Naive thymus-derived CD4-positive, alpha-beta T cell (primary cell): ENCODE results near the gene RAD51B. TPM values are rescaled to one million over a fixed set of nuclear protein-coding genes. Genes with fewer than 3 reads are reported as not detected.

Source experiments
- ATAC-seq: fragments of 150-1000 bp; cut with Tn5 transposase; 2 replicates; pipeline ENCODE4 v1.10.0; 2021; ENCODE audit warnings: mild to moderate bottlenecking, moderate library complexity
- CTCF ChIA-PET: fragments of 350-600 bp; sonication (Branson Sonifier 250); formaldehyde crosslinking; loops from one replicate; lab custom pipeline; 2021; ENCODE audit warnings: antibody characterized with exemption; lab: Charles Lee
- POLR2A ChIA-PET: fragments of 350-600 bp; sonication (Branson Sonifier 250); formaldehyde crosslinking; loops from one replicate; lab custom pipeline; 2021; ENCODE audit warnings: antibody characterized with exemption, inconsistent platforms; lab: Charles Lee
- DNase-seq, 9 donors: peaks; one replicate each; pipeline versions ENCODE4 v3.0.0 to v3.0.0-alpha.2; 2020 to 2022; ENCODE audit warnings: mixed read lengths in 1 of 9
- H3K27ac ChIP-seq: one replicate; pipeline ENCODE4 v1.7.0; 2013; ENCODE audit warnings: mild to moderate bottlenecking, low read depth, low read length, moderate library complexity
- H3K27me3 ChIP-seq, 2 donors: one replicate each; pipeline ENCODE4 v1.7.0; 2013; ENCODE audit warnings: low read length in 2 of 2, mild to moderate bottlenecking in 2 of 2, moderate library complexity in 2 of 2; ENCODE audit not compliant: control insufficient read depth in 2 of 2, insufficient read depth in 2 of 2
- H3K36me3 ChIP-seq, 3 experiments: 1 replicate in 2 of 3; 2 replicates in 1 of 3; pipeline ENCODE4 v1.7.0; 2013; ENCODE audit warnings: low read length in 3 of 3, mild to moderate bottlenecking in 3 of 3, moderate library complexity in 1 of 3; ENCODE audit not compliant: insufficient read depth in 3 of 3, control insufficient read depth in 2 of 3
- H3K4me1 ChIP-seq, 2 donors: one replicate each; pipeline ENCODE4 v1.7.0; 2013; ENCODE audit warnings: low read length in 2 of 2, mild to moderate bottlenecking in 2 of 2, moderate library complexity in 1 of 2; ENCODE audit not compliant: control insufficient read depth in 2 of 2, insufficient read depth in 2 of 2
- H3K4me3 ChIP-seq: 2 replicates; pipeline ENCODE4 v1.7.0; 2013; ENCODE audit warnings: mild to moderate bottlenecking, low read length
- H3K9me3 ChIP-seq, 3 experiments: 1 replicate in 2 of 3; 2 replicates in 1 of 3; pipeline ENCODE4 v1.7.0; 2013; ENCODE audit warnings: low read length in 3 of 3; ENCODE audit not compliant: control insufficient read depth in 2 of 3
- H3K27ac Mint-ChIP-seq, 9 donors: one replicate each; pipeline ENCODE4 v1.8.0; 2020 to 2022; ENCODE audit warnings: mixed read lengths in 9 of 9, mild to moderate bottlenecking in 8 of 9, moderate library complexity in 5 of 9, inconsistent platforms in 2 of 9
- H3K27me3 Mint-ChIP-seq, 5 donors: one replicate each; pipeline ENCODE4 v1.8.0; 2021 to 2022; ENCODE audit warnings: mixed read lengths in 5 of 5, mild to moderate bottlenecking in 1 of 5
- H3K36me3 Mint-ChIP-seq, 5 donors: one replicate each; pipeline ENCODE4 v1.8.0; 2020 to 2022; ENCODE audit warnings: mixed read lengths in 5 of 5, mild to moderate bottlenecking in 3 of 5, inconsistent platforms in 1 of 5
- H3K4me1 Mint-ChIP-seq, 7 donors: one replicate each; pipeline ENCODE4 v1.8.0; 2020 to 2022; ENCODE audit warnings: mixed read lengths in 7 of 7, mild to moderate bottlenecking in 3 of 7, inconsistent platforms in 1 of 7
- H3K4me3 Mint-ChIP-seq, 10 donors: one replicate each; pipeline ENCODE4 v1.8.0; 2020 to 2022; ENCODE audit warnings: mild to moderate bottlenecking in 10 of 10, mixed read lengths in 10 of 10, moderate library complexity in 6 of 10, inconsistent platforms in 2 of 10
- H3K9me3 Mint-ChIP-seq, 11 donors: one replicate each; pipeline ENCODE4 v1.8.0; 2020 to 2022; ENCODE audit warnings: mixed read lengths in 11 of 11, mild to moderate bottlenecking in 4 of 11, inconsistent platforms in 1 of 11, moderate library complexity in 1 of 11
- intact Hi-C, 2 donors: fragments of 100-400 bp; cut with micrococcal nuclease; formaldehyde crosslinking; loops; one replicate each; pipeline ENCODE4 v1.15.1; 2023
- polyA plus RNA-seq, 2 donors: library from polyadenylated mRNA; unstranded; fragments of 300-500 nt; fragmentation: Illumina TruSeq; gene quantifications; one replicate each; pipeline ENCODE4 v1.2.3, GENCODE V29; 2021
- total RNA-seq, 6 experiments: library from RNA in 5 of 6; stranded (reverse) in 5 of 6; gene quantifications; 1 replicate in 5 of 6; 2 replicates in 1 of 6; pipeline ENCODE4 v1.2.3 and lab custom pipeline; 2021 to 2026

The RAD51B gene
- total and polyA plus RNA-seq, 7 experiments from 2014 or later, result 15.0 to 42.2 (median 28.8) TPM

GRCh38 chr14:68014771-68015170 lies 195.2 kb downstream of the RAD51B start:
- intact Hi-C loops, result no loop called here
- Mint-ChIP-seq H3K4me1 (peaks cover 0 to 2% (median 0%) of the 10 kb centered on the region in 7 donors), H3K36me3 (peaks cover 0 to 10% (median 6%) of the 10 kb centered on the region in 5 donors), H3K9me3 (peaks cover 0 to 7% (median 0%) of the 10 kb centered on the region in 11 donors), H3K4me3 (no peak overlapping the region), H3K27me3 (no peaks in the 10 kb centered on the region), H3K27ac (no peak overlapping the region)
- H3K4me1 ChIP-seq, result no peaks in the 10 kb centered on the region
- no peak overlapping the region for H3K27ac ChIP-seq
- no peaks in the 10 kb centered on the region for H3K27me3 ChIP-seq
- CTCF ChIA-PET, result no interaction called here
- no peak for DNase-seq
- H3K4me3 ChIP-seq, result no peak overlapping the region
- POLR2A ChIA-PET, result no interaction called here
- no peaks in the 10 kb centered on the region for H3K9me3 ChIP-seq
- H3K36me3 ChIP-seq, result no peaks in the 10 kb centered on the region
- no peak for ATAC-seq

GRCh38 chr14:68015356-68016254 lies 196.0 kb downstream of the RAD51B start:
- no peaks in the 10 kb centered on the region for H3K4me1 ChIP-seq
- intact Hi-C loops, result no loop called here
- no peaks in the 10 kb centered on the region for H3K27me3 ChIP-seq
- H3K4me3 ChIP-seq, result no peak overlapping the region
- H3K27me3 Mint-ChIP-seq, result no peaks in the 10 kb centered on the region
- no peaks in the 10 kb centered on the region for H3K36me3 ChIP-seq
- ATAC-seq, result no peak
- peaks cover 0 to 2% (median 0%) of the 10 kb centered on the region in 7 donors for H3K4me1 Mint-ChIP-seq
- DNase-seq, result no peak
- H3K27ac Mint-ChIP-seq, result no peak overlapping the region
- no peaks in the 10 kb centered on the region for H3K9me3 ChIP-seq
- H3K9me3 Mint-ChIP-seq, result peaks cover 0 to 7% (median 0%) of the 10 kb centered on the region in 11 donors
- H3K4me3 Mint-ChIP-seq, result no peak overlapping the region
- ChIA-PET POLR2A (no interaction called here), CTCF (no interaction called here)
- H3K36me3 Mint-ChIP-seq, result peaks cover 0 to 10% (median 6%) of the 10 kb centered on the region in 5 donors
- H3K27ac ChIP-seq, result no peak overlapping the region

GRCh38 chr14:68016255-68016914 lies 196.8 kb downstream of the RAD51B start:
- Histone ChIP-seq H3K27ac (no peak overlapping the region), H3K9me3 (no peaks in the 10 kb centered on the region), H3K27me3 (no peaks in the 10 kb centered on the region), H3K4me3 (no peak overlapping the region), H3K4me1 (no peaks in the 10 kb centered on the region), H3K36me3 (no peaks in the 10 kb centered on the region)
- Mint-ChIP-seq H3K4me1 (peaks cover 0 to 2% (median 0%) of the 10 kb centered on the region in 7 donors), H3K27me3 (no peaks in the 10 kb centered on the region), H3K36me3 (peaks cover 0 to 11% (median 6%) of the 10 kb centered on the region in 5 donors), H3K27ac (no peak overlapping the region), H3K4me3 (no peak overlapping the region), H3K9me3 (peaks cover 0 to 7% (median 0%) of the 10 kb centered on the region in 11 donors)
- DNase-seq, result no peak
- CTCF ChIA-PET, result interaction anchor here (0.7 kb wide), 1 partner anchor 11 kb away, joined by 3 read pairs; no protein-coding TSS in a partner anchor
- no peak for ATAC-seq
- intact Hi-C loops, result no loop called here
- POLR2A ChIA-PET, result no interaction called here

DNA sequence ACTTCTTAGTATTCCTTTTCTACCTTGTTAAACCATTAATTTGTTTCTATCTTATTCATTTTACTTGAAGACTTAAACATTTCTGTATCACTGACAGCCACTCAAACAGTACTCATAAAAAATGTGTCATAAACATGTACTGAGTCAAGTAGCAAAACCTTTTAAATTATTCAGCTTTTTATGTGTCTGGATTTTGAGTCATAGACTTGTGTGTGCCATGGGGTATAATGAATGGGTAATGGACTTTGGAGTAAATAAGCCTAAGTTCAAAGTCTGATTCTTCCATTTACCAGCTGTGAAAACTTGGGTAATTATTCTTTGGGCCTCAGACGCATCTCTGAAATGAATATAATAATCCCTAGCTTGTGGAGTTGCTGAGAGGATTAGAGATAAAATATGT lies 199.0 kb downstream of the RAD51B start:
- no peak for DNase-seq
- H3K4me3 ChIP-seq, result no peak overlapping the region
- no peaks in the 10 kb centered on the region for H3K36me3 ChIP-seq
- Mint-ChIP-seq H3K4me1 (peaks cover 0 to 2% (median 0%) of the 10 kb centered on the region in 7 donors), H3K27me3 (no peaks in the 10 kb centered on the region), H3K27ac (no peak overlapping the region), H3K36me3 (peaks cover 0 to 30% (median 18%) of the 10 kb centered on the region in 5 donors), H3K9me3 (peaks cover 0 to 26% (median 14%) of the 10 kb centered on the region in 11 donors), H3K4me3 (no peak overlapping the region)
- ChIA-PET CTCF (no interaction called here), POLR2A (no interaction called here)
- no peak overlapping the region for H3K27ac ChIP-seq
- intact Hi-C loops, result no loop called here
- no peaks in the 10 kb centered on the region for H3K4me1 ChIP-seq
- H3K27me3 ChIP-seq, result no peaks in the 10 kb centered on the region
- no peaks in the 10 kb centered on the region for H3K9me3 ChIP-seq
- ATAC-seq, result no peak

DNA sequence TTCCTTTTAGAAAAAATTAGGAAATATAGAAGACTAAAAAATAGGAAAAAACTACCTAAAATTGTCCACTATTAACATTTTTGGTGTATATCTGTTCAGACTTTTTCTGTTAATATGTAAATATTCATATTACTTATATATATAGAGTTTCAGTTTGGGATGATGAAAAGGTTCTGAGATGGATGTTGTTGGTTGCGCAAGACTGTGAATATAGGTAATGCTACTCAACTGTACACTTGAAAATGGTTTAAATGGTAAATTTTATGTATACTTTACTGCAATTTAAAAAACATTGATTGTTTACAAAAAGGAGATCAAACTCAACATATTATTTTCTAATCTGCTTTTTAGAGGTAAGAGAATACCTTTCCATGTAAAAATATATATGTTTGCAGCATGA lies 200.9 kb downstream of the RAD51B start:
- H3K4me1 ChIP-seq, result no peaks in the 10 kb centered on the region
- DNase-seq (no peak), ATAC-seq (no peak)
- H3K27ac ChIP-seq, result no peak overlapping the region
- no peak overlapping the region for H3K4me3 ChIP-seq
- CTCF ChIA-PET, result no interaction called here
- Mint-ChIP-seq H3K9me3 (peaks cover 0 to 25% (median 16%) of the 10 kb centered on the region in 11 donors), H3K27ac (no peak overlapping the region), H3K36me3 (peaks cover 0 to 23% (median 17%) of the 10 kb centered on the region in 5 donors), H3K27me3 (no peaks in the 10 kb centered on the region), H3K4me1 (peaks cover 0 to 1% (median 0%) of the 10 kb centered on the region in 7 donors), H3K4me3 (no peak overlapping the region)
- POLR2A ChIA-PET, result no interaction called here
- no peaks in the 10 kb centered on the region for H3K27me3 ChIP-seq
- no peaks in the 10 kb centered on the region for H3K36me3 ChIP-seq
- intact Hi-C loops, result no loop called here
- H3K9me3 ChIP-seq, result no peaks in the 10 kb centered on the region

GRCh38 chr14:68020999-68021663 lies 201.6 kb downstream of the RAD51B start:
- no peak overlapping the region for H3K4me3 Mint-ChIP-seq
- H3K4me3 ChIP-seq, result no peak overlapping the region
- no peaks in the 10 kb centered on the region for H3K36me3 ChIP-seq
- CTCF ChIA-PET, result interaction anchor here (0.6 kb wide), 1 partner anchor 12 kb away, joined by 3 read pairs; no protein-coding TSS in a partner anchor
- H3K27me3 ChIP-seq, result no peaks in the 10 kb centered on the region
- H3K36me3 Mint-ChIP-seq, result peaks cover 2 to 24% (median 17%) of the 10 kb centered on the region in 5 donors
- H3K27ac ChIP-seq, result no peak overlapping the region
- H3K27ac Mint-ChIP-seq, result no peak overlapping the region
- no peaks in the 10 kb centered on the region for H3K9me3 ChIP-seq
- peaks cover 0 to 25% (median 16%) of the 10 kb centered on the region in 11 donors for H3K9me3 Mint-ChIP-seq
- H3K4me1 Mint-ChIP-seq, result peaks cover 0 to 1% (median 0%) of the 10 kb centered on the region in 7 donors
- no peaks in the 10 kb centered on the region for H3K27me3 Mint-ChIP-seq
- intact Hi-C loops, result no loop called here
- H3K4me1 ChIP-seq, result no peaks in the 10 kb centered on the region
- DNase-seq (no peak), ATAC-seq (no peak)
- POLR2A ChIA-PET, result no interaction called here
